ENCODE measurements around the gene SAP130.

The SAP130 gene

GRCh38 chr2:128027801-128028667 lies at the start of gene SAP130:
SAP130 (minus strand) TSS chr2:128028059; CDS start chr2:128026292, 1,767 bp downstream.
- DNase-seq (ENCODE audit: low read depth in 1 of 2, low spot score in 1 of 2) = peak; percentile 95

- no peak for DNase-seq (ENCODE audit: low read depth in 1 of 2, low spot score in 1 of 2)
These were observed 48.7 kb upstream of the SAP130 start for GRCh38 chr2:128076461-128077106.

- no peak for DNase-seq (ENCODE audit: low read depth in 1 of 2, low spot score in 1 of 2)
These were observed 45.4 kb upstream of the SAP130 start for GRCh38 chr2:128073278-128073677.

- DNase-seq (ENCODE audit: low read depth in 1 of 2, low spot score in 1 of 2) = no peak
These were observed 41.9 kb upstream of the SAP130 start for GRCh38 chr2:128069769-128070168.

- DNase-seq (ENCODE audit: low read depth in 1 of 2, low spot score in 1 of 2) = no peak
These were observed 36.5 kb upstream of the SAP130 start for GRCh38 chr2:128064353-128064752.

GRCh38 chr2:128062571-128062970 lies 34.7 kb upstream of the SAP130 start:
- DNase-seq (ENCODE audit: low read depth in 1 of 2, low spot score in 1 of 2) = no peak

GRCh38 chr2:128058114-128058513 lies 30.3 kb upstream of the SAP130 start:
- no peak for DNase-seq (ENCODE audit: low read depth in 1 of 2, low spot score in 1 of 2)

GRCh38 chr2:128057334-128057733 lies 29.5 kb upstream of the SAP130 start:
- DNase-seq (ENCODE audit: low read depth in 1 of 2, low spot score in 1 of 2) = no peak

- no peak for DNase-seq (ENCODE audit: low read depth in 1 of 2, low spot score in 1 of 2)
These were observed 26.4 kb upstream of the SAP130 start for GRCh38 chr2:128054104-128054885.

- DNase-seq (ENCODE audit: low read depth in 1 of 2, low spot score in 1 of 2) = no peak
These were observed 25.5 kb upstream of the SAP130 start for GRCh38 chr2:128053331-128053730.

GRCh38 chr2:128043041-128043440 lies 15.2 kb upstream of the SAP130 start:
- DNase-seq (ENCODE audit: low read depth in 1 of 2, low spot score in 1 of 2) = no peak

- DNase-seq (ENCODE audit: low read depth in 1 of 2, low spot score in 1 of 2) = no peak
These were observed 13.7 kb upstream of the SAP130 start for GRCh38 chr2:128041561-128041960.

GRCh38 chr2:128040166-128040771 lies 12.4 kb upstream of the SAP130 start:
- no peak for DNase-seq (ENCODE audit: low read depth in 1 of 2, low spot score in 1 of 2)

- DNase-seq (ENCODE audit: low read depth in 1 of 2, low spot score in 1 of 2) = no peak
These were observed 11.7 kb upstream of the SAP130 start for GRCh38 chr2:128039535-128039934.

- DNase-seq (ENCODE audit: low read depth in 1 of 2, low spot score in 1 of 2) = no peak
These were observed 10.6 kb upstream of the SAP130 start for GRCh38 chr2:128038411-128038810.

GRCh38 chr2:128037649-128038048 lies 9.8 kb upstream of the SAP130 start:
- DNase-seq (ENCODE audit: low read depth in 1 of 2, low spot score in 1 of 2) = no peak

GRCh38 chr2:128036748-128037607 lies 9.1 kb upstream of the SAP130 start:
- DNase-seq (ENCODE audit: low read depth in 1 of 2, low spot score in 1 of 2) = no peak

GRCh38 chr2:128032092-128032491 lies 4.2 kb upstream of the SAP130 start:
- DNase-seq (ENCODE audit: low read depth in 1 of 2, low spot score in 1 of 2) = no peak

GRCh38 chr2:128028668-128029054 lies 802 bp upstream of the SAP130 start:
- DNase-seq (ENCODE audit: low read depth in 1 of 2, low spot score in 1 of 2) = no peak

- peak; percentile 97 to 98 for DNase-seq (ENCODE audit: low read depth in 1 of 2, low spot score in 1 of 2)
These were observed 520 bp downstream of the SAP130 start for GRCh38 chr2:128027278-128027800.

Data from activated CD4-positive, alpha-beta T cell treated with anti-CD3 and anti-CD28 coated beads, Interleukin-2, amount 50 U/mL, for 24 hours (primary cell).